A549 (cell line): Measurements from ENCODE around the gene RMND5A. TPM values are rescaled to one million over a fixed set of nuclear protein-coding genes. Genes with fewer than 3 reads are reported as not detected.
"Not testable (repeated sequence)": the region's sequence is repeated elsewhere in the genome, so short reads cannot be mapped to it uniquely, and the experiment has no call there.

ENCODE experiments used
- ATAC-seq, 2 experiments: fragments of 200-7000 bp in 1 of 2; fragments of >200 bp in 1 of 2; cut with Nextera tagmentation in 1 of 2; cut with Tn5 transposase in 1 of 2; 3 replicates each; pipeline versions ENCODE4 v1.8.0 to v1.9.1; 2018 to 2020; ENCODE audit warnings: mild to moderate bottlenecking in 1 of 2, moderate library complexity in 1 of 2
- CTCF ChIA-PET: fragments of 300-600 bp; sonication (Branson Sonifier 250); formaldehyde crosslinking; extraction: SDS; loops from one replicate; lab custom pipeline; 2021; ENCODE audit warnings: antibody characterized with exemption, inconsistent platforms; lab: Yijun Ruan, JAX
- POLR2A ChIA-PET: fragments of 350-600 bp; formaldehyde crosslinking; extraction: SDS; loops from one replicate; lab custom pipeline; 2021; ENCODE audit warnings: antibody characterized with exemption, inconsistent platforms; lab: Yijun Ruan, JAX
- DNase-seq, 2 experiments: peaks; one replicate each; pipeline versions ENCODE4 v3.0.0 to v3.0.0-alpha.2; 2011 to 2016; ENCODE audit warnings: low read depth in 1 of 2, low spot score in 1 of 2
- FAIRE-seq: peaks from 2 replicates; lab custom pipeline; 2011; peaks lifted over from hg19 to GRCh38; lab: Jason Lieb, UNC
- H3K27ac ChIP-seq, 2 experiments: fragments of >200 bp; sonication (Bioruptor Twin); formaldehyde crosslinking; 3 replicates each; pipeline ENCODE4 v1.5.1; 2016 to 2017
- H3K4me1 ChIP-seq: fragments of >200 bp; sonication (Bioruptor Twin); formaldehyde crosslinking; 3 replicates; pipeline ENCODE4 v1.6.1; 2016
- H3K4me2 ChIP-seq: fragments of >200 bp; sonication (Bioruptor Twin); formaldehyde crosslinking; 3 replicates; pipeline ENCODE4 v1.6.1; 2016
- H3K4me3 ChIP-seq: fragments of >200 bp; sonication (Bioruptor Twin); formaldehyde crosslinking; 3 replicates; pipeline ENCODE4 v1.5.1; 2016
- H3K9me3 ChIP-seq: fragments of >200 bp; sonication (Bioruptor Twin); formaldehyde crosslinking; 3 replicates; pipeline ENCODE4 v1.6.1; 2016
- BHLHE40 ChIP-seq: IDR thresholded peaks from 2 replicates; pipeline ENCODE4 v1.6.1; 2012; ENCODE audit warnings: low read depth, low read length, inconsistent platforms
- CBX8 ChIP-seq: fragments of 200-600 bp; sonication (generic); IDR thresholded peaks from 2 replicates; pipeline ENCODE4 v1.6.1; 2016
- EHMT2 ChIP-seq: fragments of 200-600 bp; sonication (generic); IDR thresholded peaks from 2 replicates; pipeline ENCODE4 v1.6.1; 2016; ENCODE audit warnings: antibody characterized with exemption, low read depth, mild to moderate bottlenecking, moderate library complexity
- EP300 ChIP-seq, 2 experiments: fragments of >200 bp; sonication (Bioruptor Twin); formaldehyde crosslinking; IDR thresholded peaks; 2 replicates in 1 of 2; 3 replicates in 1 of 2; pipeline ENCODE4 v1.6.1; 2016 to 2017
- GATA3 ChIP-seq: IDR thresholded peaks from 2 replicates; pipeline ENCODE4 v1.6.1; 2012; ENCODE audit warnings: borderline replicate concordance
- HES2 ChIP-seq: fragments of >200 bp; sonication (Bioruptor Twin); formaldehyde crosslinking; IDR thresholded peaks from 2 replicates; pipeline ENCODE4 v1.6.1; 2016
- HOXA7 ChIP-seq: fragments of 250-450 bp; sonication (Bioruptor Pico); IDR thresholded peaks from 2 replicates; pipeline ENCODE4 v1.5.0; 2020; ENCODE audit warnings: mild to moderate bottlenecking, moderate library complexity
- JUN ChIP-seq, 2 experiments: fragments of >200 bp; sonication (Bioruptor Twin); formaldehyde crosslinking; IDR thresholded peaks; 2 replicates in 1 of 2; 3 replicates in 1 of 2; pipeline ENCODE4 v1.6.1; 2016 to 2017
- KDM1A ChIP-seq: fragments of 200-600 bp; sonication (generic); IDR thresholded peaks from 2 replicates; pipeline ENCODE4 v1.6.1; 2016; ENCODE audit warnings: low read depth, mild to moderate bottlenecking
- MAFK ChIP-seq: fragments of 450-650 bp; IDR thresholded peaks from 2 replicates; pipeline ENCODE4 v1.6.1; 2014; ENCODE audit not compliant: partially characterized antibody
- MAX ChIP-seq: IDR thresholded peaks from 2 replicates; pipeline ENCODE4 v1.6.1; 2012
- MYC ChIP-seq: IDR thresholded peaks from 2 replicates; pipeline ENCODE4 v1.6.1; 2012; ENCODE audit warnings: mild to moderate bottlenecking, inconsistent platforms, low read length, improper control_type of control experiment, borderline replicate concordance
- NPAS2 ChIP-seq: fragments of 250-450 bp; sonication (Bioruptor Pico); IDR thresholded peaks from 2 replicates; pipeline ENCODE4 v1.8.0; 2022; ENCODE audit warnings: mild to moderate bottlenecking, moderate library complexity, borderline replicate concordance
- PHF8 ChIP-seq: fragments of 200-600 bp; sonication (generic); IDR thresholded peaks from 2 replicates; pipeline ENCODE4 v1.6.1; 2016; ENCODE audit warnings: low read depth, mild to moderate bottlenecking, antibody characterized with exemption, moderate library complexity, borderline replicate concordance
- POLR2A ChIP-seq: IDR thresholded peaks from 2 replicates; pipeline ENCODE4 v1.6.1; 2012; ENCODE audit warnings: mild to moderate bottlenecking, low read length
- RAD21 ChIP-seq, 2 experiments: fragments of >200 bp in 1 of 2; sonication (Bioruptor Twin) in 1 of 2; formaldehyde crosslinking in 1 of 2; IDR thresholded peaks in 1 of 2; conservative IDR thresholded peaks in 1 of 2; 2 replicates in 1 of 2; 3 replicates in 1 of 2; pipeline ENCODE4 v1.6.1; 2012 to 2018; ENCODE audit warnings: inconsistent platforms in 1 of 2
- RARB ChIP-seq: fragments of 250-450 bp; sonication (Bioruptor Pico); IDR thresholded peaks from 2 replicates; pipeline ENCODE4 v1.8.0; 2021; ENCODE audit warnings: mild to moderate bottlenecking, moderate library complexity
- RFX5 ChIP-seq: fragments of 450-650 bp; IDR thresholded peaks from 2 replicates; pipeline ENCODE4 v1.7.1; 2014; ENCODE audit warnings: antibody characterized with exemption, mild to moderate bottlenecking, moderate library complexity
- USF2 ChIP-seq: fragments of 450-650 bp; IDR thresholded peaks from 2 replicates; pipeline ENCODE4 v1.6.1; 2014; ENCODE audit warnings: antibody characterized with exemption
- ZSCAN20 ChIP-seq: fragments of 250-450 bp; sonication (Bioruptor Pico); IDR thresholded peaks from 2 replicates; pipeline ENCODE4 v1.8.0; 2022; ENCODE audit warnings: mild to moderate bottlenecking, moderate library complexity
- WGBS: methylation state at CpG from one replicate; pipeline ENCODE4 v1.1.6; 2017; ENCODE audit errors: missing lambda C conversion rate; 5-methylcytosine and 5-hydroxymethylcytosine counted together
- polyA minus RNA-seq: library from RNA; depleted of rRNA, polyadenylated mRNA; stranded (reverse); fragments of >200 nt; gene quantifications from 2 replicates; pipeline ENCODE4 v1.2.3, GENCODE V29; 2011; rRNA and poly(A)+ RNA removed
- polyA plus RNA-seq, 4 experiments: library from polyadenylated mRNA; depleted of rRNA in 3 of 4; stranded (reverse); fragments of >200 nt; fragmentation: RNase III in 1 of 4; extraction: RNeasy Plus Mini Kit Qiagen cat#74134 plus additional on column Dnase treatment in 1 of 4; gene quantifications; 2 replicates in 3 of 4; 3 replicates in 1 of 4; pipeline ENCODE4 v1.2.3, GENCODE V29; 2011 to 2017
- TF ChIP-seq, protein P1 (sequence below): IDR thresholded peaks from 2 replicates; pipeline ENCODE4 v1.6.1; 2012; ENCODE audit warnings: low read depth, borderline replicate concordance
- TF ChIP-seq, protein P2 (sequence below): IDR thresholded peaks from 2 replicates; pipeline ENCODE4 v1.6.1; 2012

The RMND5A gene, protein sequence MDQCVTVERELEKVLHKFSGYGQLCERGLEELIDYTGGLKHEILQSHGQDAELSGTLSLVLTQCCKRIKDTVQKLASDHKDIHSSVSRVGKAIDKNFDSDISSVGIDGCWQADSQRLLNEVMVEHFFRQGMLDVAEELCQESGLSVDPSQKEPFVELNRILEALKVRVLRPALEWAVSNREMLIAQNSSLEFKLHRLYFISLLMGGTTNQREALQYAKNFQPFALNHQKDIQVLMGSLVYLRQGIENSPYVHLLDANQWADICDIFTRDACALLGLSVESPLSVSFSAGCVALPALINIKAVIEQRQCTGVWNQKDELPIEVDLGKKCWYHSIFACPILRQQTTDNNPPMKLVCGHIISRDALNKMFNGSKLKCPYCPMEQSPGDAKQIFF
- 28.0 and 32.6 TPM in 2 replicates for polyA plus RNA-seq (2011; rRNA removed)
- 7.2 and 8.4 TPM in 2 replicates for polyA plus RNA-seq (2012; cell fraction: cytosol; rRNA removed)
- polyA plus RNA-seq (2012; cell fraction: nucleus; rRNA removed), result 3.4 and 7.1 TPM in 2 replicates
- polyA plus RNA-seq (2017; fragmentation: RNase III; extraction: RNeasy Plus Mini Kit Qiagen cat#74134 plus additional on column Dnase treatment), result 9.9 to 10.5 TPM (median 10.3 TPM) in 3 replicates
- 44.0 and 50.7 TPM in 2 replicates for polyA minus RNA-seq

- Histone ChIP-seq H3K4me2 (peak within 1 kb of the TSS; percentile 99), H3K4me3 (peak within 1 kb of the TSS; percentile 98), H3K27ac (peak within 1 kb of the TSS; percentile 94 to 97)
- CTCF ChIA-PET, H3K4me1 ChIP-seq, POLR2A ChIA-PET, H3K9me3 ChIP-seq: not testable (repeated sequence)
- peak in 1 of 2 experiments; percentile 96 for DNase-seq
- TF ChIP-seq RFX5 (0 out of 2 replicates have a peak, but pooled peaks have one; percentile 40), KDM1A (peak; percentile 42; the same call in 1 of the 2 replicates), MAX (peak; percentile 81), JUN (IDR thresholded peaks at IDR 0.05) (peak in 1 of 2 experiments; percentile 56; a peak in 1 of 5 replicates), GATA3 (peak; percentile 57; the same call in 1 of the 2 replicates), PHF8 (peak; percentile 39; the same call in 1 of the 2 replicates), BHLHE40 (0 out of 2 replicates have a peak, but pooled peaks have one; percentile 5), POLR2A (peak; percentile 57)
- ATAC-seq, result peak; percentile 90 to 99
- 0% methylated on average over 20 of the region's 95 CpGs for WGBS
- FAIRE-seq, result peak; percentile 91
These were observed at the start of gene RMND5A for GRCh38 chr2:86719637-86720539. TSS of gene RMND5A (plus strand) at chr2:86720291. CDS start at chr2:86720668, 377 bp downstream.

- no peak for FAIRE-seq
- ATAC-seq, result peak; percentile 47 to 66; a peak in 3 of 6 replicates
- 32% methylated on average over 5 of the region's 5 CpGs for WGBS
- H3K4me2 ChIP-seq, result peak overlapping the region; percentile 49
- H3K4me1 ChIP-seq, result peaks cover 16% of the 10 kb centered on the region; the same call in 2 of the 3 replicates
- no peak for TF ChIP-seq EHMT2
- no peak for TF ChIP-seq EP300 (IDR thresholded peaks at IDR 0.05)
- TF ChIP-seq GATA3, result no peak
- no peak for TF ChIP-seq HOXA7
- no peak for TF ChIP-seq MAFK
- no peak for TF ChIP-seq RARB
- TF ChIP-seq USF2, result no peak
- TF ChIP-seq, protein P1, sequence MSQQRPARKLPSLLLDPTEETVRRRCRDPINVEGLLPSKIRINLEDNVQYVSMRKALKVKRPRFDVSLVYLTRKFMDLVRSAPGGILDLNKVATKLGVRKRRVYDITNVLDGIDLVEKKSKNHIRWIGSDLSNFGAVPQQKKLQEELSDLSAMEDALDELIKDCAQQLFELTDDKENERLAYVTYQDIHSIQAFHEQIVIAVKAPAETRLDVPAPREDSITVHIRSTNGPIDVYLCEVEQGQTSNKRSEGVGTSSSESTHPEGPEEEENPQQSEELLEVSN, result no peak
- TF ChIP-seq MYC, result no peak
- no peak for TF ChIP-seq ZSCAN20 (CRISPR knock-in tag)
- no peak for TF ChIP-seq NPAS2
- TF ChIP-seq HES2, result no peak
- TF ChIP-seq, protein P2, sequence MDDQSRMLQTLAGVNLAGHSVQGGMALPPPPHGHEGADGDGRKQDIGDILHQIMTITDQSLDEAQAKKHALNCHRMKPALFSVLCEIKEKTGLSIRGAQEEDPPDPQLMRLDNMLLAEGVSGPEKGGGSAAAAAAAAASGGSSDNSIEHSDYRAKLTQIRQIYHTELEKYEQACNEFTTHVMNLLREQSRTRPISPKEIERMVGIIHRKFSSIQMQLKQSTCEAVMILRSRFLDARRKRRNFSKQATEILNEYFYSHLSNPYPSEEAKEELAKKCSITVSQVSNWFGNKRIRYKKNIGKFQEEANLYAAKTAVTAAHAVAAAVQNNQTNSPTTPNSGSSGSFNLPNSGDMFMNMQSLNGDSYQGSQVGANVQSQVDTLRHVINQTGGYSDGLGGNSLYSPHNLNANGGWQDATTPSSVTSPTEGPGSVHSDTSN, result no peak
- no peak for TF ChIP-seq POLR2A
- TF ChIP-seq CBX8, result no peak
- no peak for TF ChIP-seq RAD21 (conservative IDR thresholded peaks at IDR 0.05 in 1 of 2, IDR thresholded peaks at IDR 0.05 in 1 of 2)
- DNase-seq, result no peak
- POLR2A ChIA-PET, result no interaction called here
- H3K9me3 ChIP-seq, result no peaks in the 10 kb centered on the region
- H3K27ac ChIP-seq, result peak overlapping the region in 1 of 2 experiments; percentile 44; a peak in 1 of 6 replicates
- H3K4me3 ChIP-seq, result no peak overlapping the region
- CTCF ChIA-PET, result interaction anchor here (0.5 kb wide), 1 partner anchor 8 kb away, joined by 3 read pairs; no protein-coding TSS in a partner anchor
These were observed 48.6 kb upstream of the RMND5A start for GRCh38 chr2:86671337-86671981.
